A549 (cell line): ENCODE results near the gene PIN1. TPM values are rescaled to one million over a fixed set of nuclear protein-coding genes. Genes with fewer than 3 reads are reported as not detected.

Experiments used
- ATAC-seq, 2 experiments: fragments of 200-7000 bp in 1 of 2; fragments of >200 bp in 1 of 2; cut with Nextera tagmentation in 1 of 2; cut with Tn5 transposase in 1 of 2; 3 replicates each; pipeline versions ENCODE4 v1.8.0 to v1.9.1; 2018 to 2020; ENCODE audit warnings: mild to moderate bottlenecking in 1 of 2, moderate library complexity in 1 of 2
- CTCF ChIA-PET: fragments of 300-600 bp; sonication (Branson Sonifier 250); formaldehyde crosslinking; extraction: SDS; loops from one replicate; lab custom pipeline; 2021; ENCODE audit warnings: antibody characterized with exemption, inconsistent platforms; lab: Yijun Ruan, JAX
- POLR2A ChIA-PET: fragments of 350-600 bp; formaldehyde crosslinking; extraction: SDS; loops from one replicate; lab custom pipeline; 2021; ENCODE audit warnings: antibody characterized with exemption, inconsistent platforms; lab: Yijun Ruan, JAX
- DNase-seq, 2 experiments: peaks; one replicate each; pipeline versions ENCODE4 v3.0.0 to v3.0.0-alpha.2; 2011 to 2016; ENCODE audit warnings: low read depth in 1 of 2, low spot score in 1 of 2
- FAIRE-seq: peaks from 2 replicates; lab custom pipeline; 2011; peaks lifted over from hg19 to GRCh38; lab: Jason Lieb, UNC
- H3K27ac ChIP-seq, 2 experiments: fragments of >200 bp; sonication (Bioruptor Twin); formaldehyde crosslinking; 3 replicates each; pipeline ENCODE4 v1.5.1; 2016 to 2017
- H3K4me1 ChIP-seq: fragments of >200 bp; sonication (Bioruptor Twin); formaldehyde crosslinking; 3 replicates; pipeline ENCODE4 v1.6.1; 2016
- H3K4me2 ChIP-seq: fragments of >200 bp; sonication (Bioruptor Twin); formaldehyde crosslinking; 3 replicates; pipeline ENCODE4 v1.6.1; 2016
- H3K4me3 ChIP-seq: fragments of >200 bp; sonication (Bioruptor Twin); formaldehyde crosslinking; 3 replicates; pipeline ENCODE4 v1.5.1; 2016
- H3K9me3 ChIP-seq: fragments of >200 bp; sonication (Bioruptor Twin); formaldehyde crosslinking; 3 replicates; pipeline ENCODE4 v1.6.1; 2016
- CBX8 ChIP-seq: fragments of 200-600 bp; sonication (generic); IDR thresholded peaks from 2 replicates; pipeline ENCODE4 v1.6.1; 2016
- CEBPB ChIP-seq, 2 experiments: fragments of >200 bp in 1 of 2; sonication (Bioruptor Twin) in 1 of 2; formaldehyde crosslinking in 1 of 2; IDR thresholded peaks; 2 replicates each; pipeline ENCODE4 v1.6.1; 2012 to 2016
- CHD2 ChIP-seq: fragments of 150-350 bp; IDR thresholded peaks from 2 replicates; pipeline ENCODE4 v1.6.1; 2014; ENCODE audit warnings: low read length; ENCODE audit not compliant: partially characterized antibody
- CTCF ChIP-seq: fragments of >200 bp; sonication (Bioruptor Twin); formaldehyde crosslinking; IDR thresholded peaks from 3 replicates; pipeline ENCODE4 v1.5.1; 2016
- E2F6 ChIP-seq: IDR thresholded peaks from 2 replicates; pipeline ENCODE4 v1.6.1; 2012; ENCODE audit warnings: low read depth, borderline replicate concordance
- EHMT2 ChIP-seq: fragments of 200-600 bp; sonication (generic); IDR thresholded peaks from 2 replicates; pipeline ENCODE4 v1.6.1; 2016; ENCODE audit warnings: antibody characterized with exemption, low read depth, mild to moderate bottlenecking, moderate library complexity
- FOSB ChIP-seq: fragments of 250-450 bp; sonication (Bioruptor Pico); IDR thresholded peaks from 2 replicates; pipeline ENCODE4 v1.5.0; 2020; ENCODE audit warnings: mild to moderate bottlenecking, moderate library complexity
- FOXS1 ChIP-seq: fragments of 250-450 bp; sonication (Bioruptor Pico); IDR thresholded peaks from 2 replicates; pipeline ENCODE4 v1.5.0; 2020; ENCODE audit warnings: mild to moderate bottlenecking, moderate library complexity
- GATA3 ChIP-seq: IDR thresholded peaks from 2 replicates; pipeline ENCODE4 v1.6.1; 2012; ENCODE audit warnings: borderline replicate concordance
- JUN ChIP-seq, 2 experiments: fragments of >200 bp; sonication (Bioruptor Twin); formaldehyde crosslinking; IDR thresholded peaks; 2 replicates in 1 of 2; 3 replicates in 1 of 2; pipeline ENCODE4 v1.6.1; 2016 to 2017
- MAZ ChIP-seq: fragments of 150-350 bp; IDR thresholded peaks from 2 replicates; pipeline ENCODE4 v1.6.1; 2014; ENCODE audit warnings: antibody characterized with exemption, low read depth, low read length, borderline replicate concordance
- NPAS2 ChIP-seq: fragments of 250-450 bp; sonication (Bioruptor Pico); IDR thresholded peaks from 2 replicates; pipeline ENCODE4 v1.8.0; 2022; ENCODE audit warnings: mild to moderate bottlenecking, moderate library complexity, borderline replicate concordance
- PBX3 ChIP-seq: IDR thresholded peaks from 2 replicates; pipeline ENCODE4 v1.6.1; 2012
- PHF8 ChIP-seq: fragments of 200-600 bp; sonication (generic); IDR thresholded peaks from 2 replicates; pipeline ENCODE4 v1.6.1; 2016; ENCODE audit warnings: low read depth, mild to moderate bottlenecking, antibody characterized with exemption, moderate library complexity, borderline replicate concordance
- RAD21 ChIP-seq, 2 experiments: fragments of >200 bp in 1 of 2; sonication (Bioruptor Twin) in 1 of 2; formaldehyde crosslinking in 1 of 2; IDR thresholded peaks in 1 of 2; conservative IDR thresholded peaks in 1 of 2; 2 replicates in 1 of 2; 3 replicates in 1 of 2; pipeline ENCODE4 v1.6.1; 2012 to 2018; ENCODE audit warnings: inconsistent platforms in 1 of 2
- RCOR1 ChIP-seq: fragments of 150-350 bp; IDR thresholded peaks from 2 replicates; pipeline ENCODE4 v1.6.1; 2014; ENCODE audit warnings: antibody characterized with exemption, low read length, low read depth
- RFX5 ChIP-seq: fragments of 450-650 bp; IDR thresholded peaks from 2 replicates; pipeline ENCODE4 v1.7.1; 2014; ENCODE audit warnings: antibody characterized with exemption, mild to moderate bottlenecking, moderate library complexity
- RNF2 ChIP-seq: fragments of 200-600 bp; sonication (generic); IDR thresholded peaks from 2 replicates; pipeline ENCODE4 v1.6.1; 2016; ENCODE audit warnings: low read depth, mild to moderate bottlenecking, antibody characterized with exemption, moderate library complexity, borderline replicate concordance
- SREBF2 ChIP-seq: fragments of 450-650 bp; IDR thresholded peaks from 2 replicates; pipeline ENCODE4 v1.6.1; 2014; ENCODE audit warnings: mild to moderate bottlenecking, moderate library complexity
- ZFP36 ChIP-seq: fragments of 450-650 bp; IDR thresholded peaks from 2 replicates; pipeline ENCODE4 v1.6.1; 2014; ENCODE audit warnings: borderline replicate concordance; ENCODE audit not compliant: partially characterized antibody
- ZNF302 ChIP-seq: fragments of 250-450 bp; sonication (Bioruptor Pico); IDR thresholded peaks from 2 replicates; pipeline ENCODE4 v1.9.0; 2021; ENCODE audit warnings: inconsistent platforms, mild to moderate bottlenecking, moderate library complexity
- WGBS: methylation state at CpG from one replicate; pipeline ENCODE4 v1.1.6; 2017; ENCODE audit errors: missing lambda C conversion rate; 5-methylcytosine and 5-hydroxymethylcytosine counted together
- polyA plus RNA-seq, 4 experiments: library from polyadenylated mRNA; depleted of rRNA in 3 of 4; stranded (reverse); fragments of >200 nt; fragmentation: RNase III in 1 of 4; extraction: RNeasy Plus Mini Kit Qiagen cat#74134 plus additional on column Dnase treatment in 1 of 4; gene quantifications; 2 replicates in 3 of 4; 3 replicates in 1 of 4; pipeline ENCODE4 v1.2.3, GENCODE V29; 2011 to 2017
- TF ChIP-seq, protein P1 (sequence below): fragments of >200 bp; sonication (Bioruptor Twin); formaldehyde crosslinking; IDR thresholded peaks from 2 replicates; pipeline ENCODE4 v1.6.1; 2016

Gene PIN1
- polyA plus RNA-seq, 2 of the 4 experiments (the other 2 are of a cell fraction), result 30.0 to 58.5 TPM

- Histone ChIP-seq H3K4me3 (no peak overlapping the region), H3K4me1 (peaks cover 1% of the 10 kb centered on the region; the same call in 1 of the 3 replicates), H3K4me2 (no peak overlapping the region), H3K27ac (no peak overlapping the region), H3K9me3 (no peaks in the 10 kb centered on the region)
- no peak for ATAC-seq
- WGBS, result 82% methylated on average over 8 of the region's 8 CpGs
- no peak for FAIRE-seq
- no peak for TF ChIP-seq PBX3
- no peak for TF ChIP-seq FOSB
- no peak for TF ChIP-seq CEBPB (IDR thresholded peaks at IDR 0.05)
- TF ChIP-seq, protein P1, sequence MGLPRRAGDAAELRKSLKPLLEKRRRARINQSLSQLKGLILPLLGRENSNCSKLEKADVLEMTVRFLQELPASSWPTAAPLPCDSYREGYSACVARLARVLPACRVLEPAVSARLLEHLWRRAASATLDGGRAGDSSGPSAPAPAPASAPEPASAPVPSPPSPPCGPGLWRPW, result no peak
- no peak for TF ChIP-seq SREBF2
- no peak for TF ChIP-seq CBX8
- TF ChIP-seq RAD21 (conservative IDR thresholded peaks at IDR 0.05 in 1 of 2, IDR thresholded peaks at IDR 0.05 in 1 of 2), result no peak
- TF ChIP-seq ZNF302 (CRISPR knock-in tag), result no peak
- no peak for TF ChIP-seq RNF2
- TF ChIP-seq CTCF, result no peak
- CTCF ChIA-PET, result interaction anchor here (1.1 kb wide), 1 partner anchor 129 kb away, joined by 4 read pairs; no protein-coding TSS in a partner anchor
- no peak for DNase-seq
- POLR2A ChIA-PET, result no interaction called here
Measured at GRCh38 chr19:9872618-9873242, 37.6 kb downstream of the PIN1 start.

DNA sequence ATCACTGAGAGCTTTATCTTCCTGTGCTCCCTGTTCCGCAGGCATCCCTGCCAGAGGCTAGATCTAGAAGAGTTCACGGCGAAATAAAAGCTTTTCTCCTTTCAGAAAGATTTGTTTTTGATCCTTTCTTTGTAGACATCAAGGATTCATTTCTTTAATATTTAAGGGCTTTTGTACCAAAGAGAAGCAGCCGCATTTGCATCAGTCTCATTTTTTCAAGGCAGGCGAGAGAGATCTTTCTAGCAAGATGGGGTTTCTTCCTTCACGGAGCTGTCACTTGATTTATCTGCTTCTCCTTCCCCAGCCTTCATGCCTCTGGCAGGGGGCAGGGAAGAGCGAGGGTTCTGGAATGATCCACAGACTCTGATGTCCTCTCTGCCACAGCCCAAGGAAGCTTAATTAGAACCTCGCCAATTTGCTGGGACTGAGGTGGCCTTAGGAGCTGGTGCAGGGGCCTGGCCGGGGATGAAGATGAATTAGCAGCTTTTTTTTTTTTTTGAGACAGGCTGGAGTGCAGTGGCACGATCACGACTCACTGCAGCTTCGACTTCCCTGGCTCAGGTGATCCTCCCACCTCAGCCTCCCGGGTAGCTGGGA, 40.0 kb downstream of the PIN1 start:
- no peak for FAIRE-seq
- CTCF ChIA-PET, result interaction anchor here (1.7 to 1.8 kb wide), 2 partner anchors 17 to 28 kb away, joined by 4 to 5 read pairs; no protein-coding TSS in a partner anchor
- Histone ChIP-seq H3K4me3 (no peak overlapping the region), H3K9me3 (no peaks in the 10 kb centered on the region), H3K4me1 (peaks cover 4% of the 10 kb centered on the region; the same call in 1 of the 3 replicates), H3K27ac (no peak overlapping the region), H3K4me2 (no peak overlapping the region)
- WGBS, result 76% methylated on average over 13 of the region's 13 CpGs
- no peak for DNase-seq
- ATAC-seq, result no peak
- POLR2A ChIA-PET, result no interaction called here
- TF ChIP-seq ZNF302 (CRISPR knock-in tag) (no peak), RNF2 (no peak), GATA3 (no peak), RCOR1 (no peak), JUN (IDR thresholded peaks at IDR 0.05) (no peak), PHF8 (no peak), CHD2 (no peak), FOXS1 (no peak), E2F6 (no peak), NPAS2 (CRISPR knock-in tag) (no peak), EHMT2 (no peak), MAZ (no peak), ZFP36 (no peak), RFX5 (no peak)
